GM11168 (cell line): Measurements from ENCODE around the gene TWF2.

Experiments used
- in situ Hi-C: fragments of 300-500 bp; cut with MboI; formaldehyde crosslinking; loops from one replicate; pipeline ENCODE4 v1.12.0; 2022; ENCODE audit warnings: low sequenced_read_pairs; ENCODE audit not compliant: unreplicated experiment

TWF2 gene

DNA sequence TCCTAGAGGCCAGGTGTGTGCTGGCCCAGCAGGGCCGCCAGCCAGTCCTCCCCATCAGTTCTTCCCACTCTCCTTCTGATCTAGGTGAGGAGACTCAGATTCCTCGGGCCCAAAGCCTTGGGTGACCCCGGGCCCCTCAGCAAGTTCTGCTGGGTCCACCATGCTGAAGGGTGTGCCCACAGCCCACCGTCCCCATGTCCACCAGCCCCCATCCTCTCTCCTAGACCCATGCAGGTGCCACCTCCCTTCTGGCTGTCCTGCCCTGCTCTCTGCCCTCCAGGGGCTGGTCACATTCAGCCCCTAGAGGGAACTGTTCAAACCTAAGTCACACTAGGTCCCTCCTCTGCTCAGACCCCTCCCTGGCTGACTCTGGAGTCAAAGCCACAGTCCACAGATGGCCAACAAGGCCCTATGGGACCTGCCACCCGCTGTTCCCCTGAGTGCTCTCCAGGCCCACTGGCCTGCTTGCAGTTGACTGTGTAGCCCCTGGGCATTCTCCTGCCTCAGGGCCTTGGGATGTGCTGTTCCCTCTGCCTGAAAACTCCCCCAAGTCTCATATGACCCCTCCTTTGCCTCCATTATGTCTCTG is 12.6 kb downstream of the TWF2 start:
- in situ Hi-C loops, result no loop called here

DNA sequence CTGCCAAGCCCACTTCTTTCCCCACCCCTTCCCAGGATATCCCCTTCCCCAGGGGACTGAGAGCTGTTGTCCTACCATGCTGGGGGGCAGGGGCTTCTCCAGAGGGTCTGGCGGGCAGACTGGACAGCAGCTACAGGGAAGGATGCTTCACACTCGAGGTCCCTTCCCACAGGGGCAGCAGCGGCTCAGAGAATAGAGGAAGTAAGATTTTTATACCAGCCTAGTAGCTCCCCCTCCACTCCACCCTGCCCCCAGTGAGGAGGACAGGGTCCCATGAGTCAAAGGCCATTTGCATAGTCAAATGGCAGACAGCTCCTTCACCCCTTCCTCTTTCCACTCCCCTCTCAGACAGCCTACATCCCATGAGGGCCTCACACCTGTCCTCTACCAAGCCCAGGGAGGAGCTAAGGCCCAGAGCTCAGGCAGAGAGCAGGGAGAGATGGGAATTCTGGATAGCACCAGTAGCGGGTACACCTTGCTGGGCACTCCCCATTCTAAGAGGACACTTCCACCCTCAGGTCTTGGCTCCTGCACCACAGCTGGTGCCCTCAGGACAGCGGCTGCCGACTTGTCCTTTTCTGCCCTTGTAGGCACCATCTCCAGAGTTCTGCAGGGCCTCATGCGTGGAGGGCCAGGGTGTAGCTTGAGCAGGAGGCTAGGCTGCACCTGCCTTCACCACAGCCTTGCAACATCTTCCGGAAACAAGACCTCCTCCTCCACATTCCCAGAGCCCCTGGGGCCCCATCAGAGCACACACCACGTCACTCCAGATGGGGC is 13.3 kb downstream of the TWF2 start, which contains the start of gene TLR9:
TLR9 (minus strand) TSS at position 194 of the 777 bp plus-strand sequence; CDS start at position 78, 116 bp downstream.
- in situ Hi-C loops, result no loop called here

DNA sequence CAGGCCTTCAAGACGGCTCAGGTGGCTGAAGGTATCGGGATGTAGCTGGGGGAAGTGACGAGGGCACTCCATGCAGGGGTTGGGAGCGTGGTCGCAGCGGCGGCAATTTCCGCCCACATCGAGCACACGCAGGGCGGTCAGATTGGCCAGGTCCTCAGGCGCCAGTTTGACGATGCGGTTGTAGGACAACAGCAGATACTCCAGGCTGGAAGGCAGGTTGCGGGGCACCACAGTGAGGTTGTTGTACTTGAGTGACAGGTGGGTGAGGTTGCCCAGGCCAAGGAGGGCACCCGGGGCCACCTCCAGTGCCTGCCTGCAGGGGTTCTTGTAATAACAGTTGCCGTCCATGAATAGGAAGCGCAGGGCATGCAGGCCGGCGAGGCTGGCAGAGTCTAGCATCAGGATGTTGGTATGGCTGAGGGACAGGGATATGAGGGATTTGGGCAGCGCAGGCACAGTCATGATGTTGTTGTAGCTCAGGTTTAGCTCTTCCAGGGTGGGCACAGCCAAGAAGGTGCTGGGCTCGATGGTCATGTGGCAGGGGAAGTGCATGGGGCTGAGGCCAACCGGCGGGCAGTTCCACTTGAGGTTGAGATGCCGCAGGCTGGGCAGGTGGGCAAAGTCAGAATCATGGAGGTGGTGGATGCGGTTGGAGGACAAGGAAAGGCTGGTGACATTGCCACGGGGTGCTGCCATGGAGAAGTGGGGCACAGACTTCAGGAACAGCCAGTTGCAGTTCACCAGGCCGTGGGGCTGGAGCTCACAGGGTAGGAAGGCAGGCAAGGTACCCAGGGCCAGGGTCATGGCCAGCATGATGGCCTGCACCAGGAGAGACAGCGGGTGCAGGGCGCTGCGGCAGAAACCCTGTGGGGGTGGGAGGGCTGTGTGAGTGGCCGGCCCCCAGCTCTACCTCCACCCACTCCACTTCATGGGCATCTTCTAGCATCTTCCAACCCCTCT is 15.2 kb downstream of the TWF2 start:
- in situ Hi-C loops, result no loop called here

GRCh38 chr3:52222319-52223221 is 16.4 kb downstream of the TWF2 start:
- in situ Hi-C loops, result no loop called here

DNA sequence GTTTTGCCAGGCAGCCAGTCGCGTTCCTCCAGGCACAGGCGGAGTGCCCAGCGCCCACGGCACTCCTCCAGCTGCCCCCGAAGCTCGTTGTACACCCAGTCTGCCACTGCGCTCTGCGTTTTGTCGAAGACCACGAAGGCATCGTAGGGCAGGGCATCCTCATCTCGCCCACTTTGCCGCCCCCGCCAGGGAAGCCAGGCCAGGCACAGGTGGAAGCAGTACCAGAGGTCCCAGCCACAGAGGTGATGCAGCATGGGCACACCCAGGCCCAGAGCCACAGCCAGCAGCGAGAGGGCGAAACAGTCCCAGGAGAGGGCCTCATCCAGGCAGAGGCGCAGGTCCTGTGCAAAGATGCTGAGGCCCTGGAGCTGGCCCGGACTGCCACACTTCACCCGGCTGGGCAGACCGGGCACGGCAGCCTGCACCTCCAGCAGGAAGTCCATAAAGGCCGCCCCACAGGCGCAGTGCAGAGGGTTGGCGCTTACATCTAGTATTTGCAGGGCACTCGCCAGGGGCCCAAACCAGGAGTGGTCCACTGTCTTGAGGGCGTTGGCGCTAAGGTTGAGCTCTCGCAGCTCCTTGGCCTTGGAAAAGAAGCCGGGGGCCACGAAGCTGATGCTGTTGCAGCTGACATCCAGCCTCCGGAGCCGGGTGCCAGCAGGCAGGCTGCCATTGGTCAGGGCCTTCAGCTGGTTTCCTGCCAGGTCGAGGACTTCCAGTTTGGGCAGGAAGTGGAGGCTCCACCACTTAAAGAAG is 17.2 kb downstream of the TWF2 start:
- in situ Hi-C loops, result no loop called here

- in situ Hi-C loops, result no loop called here
Observed at GRCh38 chr3:52221141-52221562, 17.8 kb downstream of the TWF2 start.

GRCh38 chr3:52220380-52221026 is 18.5 kb downstream of the TWF2 start:
- in situ Hi-C loops, result no loop called here

- in situ Hi-C loops, result no loop called here
Observed at GRCh38 chr3:52218937-52219650, 19.9 kb downstream of the TWF2 start.

- in situ Hi-C loops, result no loop called here
Observed at GRCh38 chr3:52218454-52218853, 20.5 kb downstream of the TWF2 start.

- in situ Hi-C loops, result no loop called here
Observed at GRCh38 chr3:52218026-52218425, 20.9 kb downstream of the TWF2 start.

DNA sequence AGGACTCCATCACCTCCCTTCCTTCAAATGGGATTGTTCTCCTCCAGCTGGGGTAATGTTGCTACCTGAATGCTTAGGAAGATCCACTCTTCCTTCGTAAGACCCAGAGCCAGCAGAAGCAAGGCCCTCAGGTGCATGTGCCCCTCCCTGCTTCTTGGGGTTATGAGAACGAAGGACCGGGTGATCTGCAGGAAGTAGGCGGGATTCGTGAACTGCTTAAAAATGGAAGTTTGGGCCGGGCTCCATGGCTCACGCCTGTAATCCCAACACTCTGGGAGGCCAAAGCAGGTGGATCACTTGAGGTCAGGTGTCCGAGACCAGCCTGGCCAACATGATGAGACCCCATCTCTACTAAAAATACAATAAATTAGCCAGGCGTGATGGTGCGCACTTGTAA is 21.6 kb downstream of the TWF2 start:
- in situ Hi-C loops, result no loop called here

- in situ Hi-C loops, result no loop called here
Observed at GRCh38 chr3:52216585-52217408, 22.2 kb downstream of the TWF2 start.

GRCh38 chr3:52215351-52215750 is 23.6 kb downstream of the TWF2 start:
- in situ Hi-C loops, result no loop called here

GRCh38 chr3:52213901-52214300 is 25.1 kb downstream of the TWF2 start:
- in situ Hi-C loops, result no loop called here

DNA sequence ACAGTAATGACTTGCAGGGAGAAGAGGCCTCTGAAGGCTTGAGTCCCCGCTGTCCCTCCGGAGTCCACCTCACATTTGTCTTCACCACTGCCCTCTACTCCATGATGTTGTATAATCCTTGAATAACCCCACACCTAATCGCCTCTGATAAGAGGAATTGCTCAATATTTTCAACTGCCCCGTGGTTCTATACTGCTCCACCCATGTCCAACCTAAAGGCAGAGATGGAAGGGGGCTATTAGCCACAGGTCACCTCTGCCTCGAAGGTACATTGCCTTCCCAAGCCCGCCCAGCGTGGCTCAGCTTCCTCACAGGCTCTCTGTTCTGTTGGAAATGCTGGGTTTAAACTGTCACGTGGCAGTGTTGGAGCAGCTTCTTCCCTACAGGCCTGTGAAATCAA is 26.0 kb downstream of the TWF2 start:
- in situ Hi-C loops, result no loop called here

- in situ Hi-C loops, result no loop called here
Observed at GRCh38 chr3:52211268-52211891, 27.6 kb downstream of the TWF2 start.
